A673 (cell line): Measurements from ENCODE around the gene TJP2. TPM values are rescaled to one million over a fixed set of nuclear protein-coding genes. Genes with fewer than 3 reads are reported as not detected.

Experiments
- BruUV-seq: library from RNA; stranded (reverse); fragments of 400-500 nt; replicated peaks from 2 replicates; lab custom pipeline; 2021; lab: Mats Ljungman, UMichigan
- CTCF ChIA-PET: fragments of 300-600 bp; sonication (Branson Sonifier 250); formaldehyde crosslinking; loops from one replicate; lab custom pipeline; 2022; ENCODE audit warnings: antibody characterized with exemption; lab: Charles Lee
- POLR2A ChIA-PET: fragments of 300-600 bp; sonication (Branson Sonifier 250); formaldehyde crosslinking; loops from one replicate; lab custom pipeline; 2022; ENCODE audit warnings: antibody characterized with exemption; ENCODE audit not compliant: low non-redundant PET; lab: Charles Lee
- DNase-seq: peaks from one replicate; pipeline ENCODE4 v3.0.0-alpha.2; 2015; ENCODE audit warnings: low spot score
- H3K27ac ChIP-seq: fragments of 200-600 bp; sonication (generic); 2 replicates; pipeline ENCODE4 v1.5.1; 2016; ENCODE audit warnings: mixed run types, low read depth, mild to moderate bottlenecking, mixed read lengths, antibody characterized with exemption, low read length; ENCODE audit not compliant: poor library complexity, severe bottlenecking
- H3K27me3 ChIP-seq: fragments of 200-600 bp; sonication (generic); replicated peaks from 2 replicates; pipeline ENCODE4 v1.6.1; 2017; ENCODE audit warnings: mixed run types, low read depth, mild to moderate bottlenecking, mixed read lengths, antibody characterized with exemption, low read length; ENCODE audit not compliant: insufficient read depth, poor library complexity
- H3K36me3 ChIP-seq: fragments of 200-600 bp; sonication (generic); 2 replicates; pipeline ENCODE4 v1.6.1; 2016; ENCODE audit warnings: mixed run types, mild to moderate bottlenecking, mixed read lengths, antibody characterized with exemption, low read length; ENCODE audit not compliant: insufficient read depth, poor library complexity, severe bottlenecking
- H3K4me1 ChIP-seq: fragments of 200-600 bp; sonication (generic); 2 replicates; pipeline ENCODE4 v1.6.1; 2017; ENCODE audit warnings: mixed run types, mild to moderate bottlenecking, mixed read lengths, antibody characterized with exemption, low read length; ENCODE audit not compliant: insufficient read depth, poor library complexity, severe bottlenecking
- H3K4me3 ChIP-seq: fragments of 200-600 bp; sonication (generic); 2 replicates; pipeline ENCODE4 v1.5.1; 2016; ENCODE audit warnings: low read depth, mixed run types, mild to moderate bottlenecking, mixed read lengths, low read length; ENCODE audit not compliant: poor library complexity, severe bottlenecking
- H3K9me3 ChIP-seq: fragments of 200-600 bp; sonication (generic); 2 replicates; pipeline ENCODE4 v1.6.1; 2016; ENCODE audit warnings: mixed run types, low read depth, mild to moderate bottlenecking, mixed read lengths, antibody characterized with exemption, low read length; ENCODE audit not compliant: poor library complexity, severe bottlenecking
- EZH2 ChIP-seq: fragments of 200-600 bp; sonication (generic); IDR thresholded peaks from 2 replicates; pipeline ENCODE4 v1.6.1; 2017; ENCODE audit warnings: borderline replicate concordance, low read depth, mild to moderate bottlenecking, mixed read lengths, antibody characterized with exemption, low read length; ENCODE audit not compliant: poor library complexity, severe bottlenecking
- intact Hi-C: fragments of 100-400 bp; cut with micrococcal nuclease; formaldehyde crosslinking; loops from one replicate; pipeline ENCODE4 v1.10.0; 2022; ENCODE audit not compliant: unreplicated experiment
- total RNA-seq: library from RNA; stranded (reverse); gene quantifications from 2 replicates; pipeline ENCODE4 v1.2.3, GENCODE V29; 2021
- TF ChIP-seq, protein P1 (sequence below): fragments of 300-800, 200-600 bp; sonication (generic); conservative IDR thresholded peaks from 2 replicates; pipeline ENCODE4 v1.5.1; 2017; ENCODE audit warnings: low read depth, mild to moderate bottlenecking, antibody characterized with exemption, low read length, moderate library complexity, mixed read lengths

TJP2 gene
- total RNA-seq, 1 experiment from 2014 or later: 7.2 TPM

DNA sequence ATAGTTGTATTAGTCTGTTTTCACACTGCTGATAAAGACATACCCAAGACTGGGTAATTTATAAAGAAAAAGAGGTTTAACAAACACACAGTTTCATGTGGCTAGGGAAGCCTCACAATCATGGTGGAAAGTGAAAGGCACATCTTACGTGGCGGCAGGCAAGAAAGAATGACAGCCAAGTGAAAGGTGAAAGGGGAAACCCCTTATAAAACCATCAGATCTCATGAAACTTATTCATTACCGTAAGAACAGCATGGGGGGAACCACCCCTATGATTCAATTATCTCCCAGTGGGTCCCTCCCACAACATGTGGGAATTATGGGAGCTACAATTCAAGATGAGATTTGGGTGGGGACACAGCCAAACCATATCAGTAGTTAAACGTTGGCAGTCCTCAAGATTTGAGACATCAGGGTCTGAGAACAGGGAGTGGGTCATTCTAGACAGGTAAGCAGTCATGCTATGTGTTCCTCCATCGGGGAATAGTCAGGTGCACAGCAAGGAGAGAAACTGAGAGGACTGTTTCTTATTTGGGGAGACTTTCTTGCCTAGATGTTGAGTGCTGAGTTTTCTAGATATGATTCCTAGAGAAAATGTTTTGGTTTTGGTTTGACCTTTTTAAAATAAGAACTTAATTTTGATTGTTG, 105.1 kb downstream of the TJP2 start:
- TF ChIP-seq, protein P1, sequence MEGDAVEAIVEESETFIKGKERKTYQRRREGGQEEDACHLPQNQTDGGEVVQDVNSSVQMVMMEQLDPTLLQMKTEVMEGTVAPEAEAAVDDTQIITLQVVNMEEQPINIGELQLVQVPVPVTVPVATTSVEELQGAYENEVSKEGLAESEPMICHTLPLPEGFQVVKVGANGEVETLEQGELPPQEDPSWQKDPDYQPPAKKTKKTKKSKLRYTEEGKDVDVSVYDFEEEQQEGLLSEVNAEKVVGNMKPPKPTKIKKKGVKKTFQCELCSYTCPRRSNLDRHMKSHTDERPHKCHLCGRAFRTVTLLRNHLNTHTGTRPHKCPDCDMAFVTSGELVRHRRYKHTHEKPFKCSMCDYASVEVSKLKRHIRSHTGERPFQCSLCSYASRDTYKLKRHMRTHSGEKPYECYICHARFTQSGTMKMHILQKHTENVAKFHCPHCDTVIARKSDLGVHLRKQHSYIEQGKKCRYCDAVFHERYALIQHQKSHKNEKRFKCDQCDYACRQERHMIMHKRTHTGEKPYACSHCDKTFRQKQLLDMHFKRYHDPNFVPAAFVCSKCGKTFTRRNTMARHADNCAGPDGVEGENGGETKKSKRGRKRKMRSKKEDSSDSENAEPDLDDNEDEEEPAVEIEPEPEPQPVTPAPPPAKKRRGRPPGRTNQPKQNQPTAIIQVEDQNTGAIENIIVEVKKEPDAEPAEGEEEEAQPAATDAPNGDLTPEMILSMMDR: no peak
- no peak for TF ChIP-seq EZH2
- no TSS peak for BruUV-seq
- Histone ChIP-seq H3K9me3 (no peaks in the 10 kb centered on the region), H3K27ac (no peak overlapping the region), H3K36me3 (no peaks in the 10 kb centered on the region), H3K4me3 (no peak overlapping the region), H3K27me3 (no peaks in the 10 kb centered on the region), H3K4me1 (peaks cover 4% of the 10 kb centered on the region)
- ChIA-PET POLR2A (no interaction called here), CTCF (no interaction called here)
- intact Hi-C loops: no loop called here
- no peak for DNase-seq

DNA sequence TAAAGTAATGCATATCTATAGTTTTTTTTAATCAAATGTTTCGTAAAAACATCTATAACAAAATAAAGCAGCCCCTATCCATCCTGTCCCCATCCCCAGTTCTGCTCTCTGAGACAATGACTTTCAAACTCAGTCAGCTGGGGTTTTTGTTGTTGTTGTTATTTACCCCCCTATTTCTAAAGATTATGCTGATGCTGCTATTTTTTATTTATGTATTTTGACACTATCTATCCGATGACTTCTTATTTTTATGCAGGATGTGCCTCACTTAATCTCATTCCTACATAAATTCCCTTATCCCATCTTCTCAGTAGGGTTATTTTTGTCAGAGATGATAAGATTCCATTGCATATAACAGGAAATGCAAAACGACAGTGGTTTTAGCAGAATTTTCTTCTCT, 105.7 kb downstream of the TJP2 start:
- no peaks in the 10 kb centered on the region for H3K36me3 ChIP-seq
- CTCF ChIA-PET: no interaction called here
- no peak for DNase-seq
- no peak overlapping the region for H3K27ac ChIP-seq
- intact Hi-C loops: no loop called here
- H3K27me3 ChIP-seq: no peaks in the 10 kb centered on the region
- H3K4me1 ChIP-seq: peaks cover 4% of the 10 kb centered on the region
- no peaks in the 10 kb centered on the region for H3K9me3 ChIP-seq
- POLR2A ChIA-PET: no interaction called here
- no TSS peak for BruUV-seq
- TF ChIP-seq EZH2: no peak
- TF ChIP-seq, protein P1: no peak
- no peak overlapping the region for H3K4me3 ChIP-seq

DNA sequence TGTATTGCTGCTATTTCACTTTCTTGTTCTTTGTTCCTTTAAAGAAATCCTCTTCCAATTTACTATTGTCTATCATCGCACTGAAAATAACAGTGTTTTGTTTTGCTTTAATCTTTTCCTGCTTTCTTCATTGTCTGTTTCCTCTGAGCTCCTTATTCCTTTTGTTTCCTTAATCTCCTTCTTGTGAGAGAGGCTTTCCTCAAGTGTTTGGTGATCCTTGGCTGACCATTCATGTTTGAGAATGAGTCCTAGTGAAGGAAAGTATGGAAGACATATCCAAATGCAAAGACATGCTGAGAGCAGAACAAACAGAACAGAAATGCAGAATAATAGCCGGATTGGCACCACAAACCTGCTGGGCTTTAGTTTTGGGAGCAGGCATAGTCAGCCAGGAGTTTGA, 108.9 kb downstream of the TJP2 start:
- ChIA-PET CTCF (no interaction called here), POLR2A (no interaction called here)
- H3K4me1 ChIP-seq: peaks cover 4% of the 10 kb centered on the region
- H3K36me3 ChIP-seq: no peaks in the 10 kb centered on the region
- no peaks in the 10 kb centered on the region for H3K27me3 ChIP-seq
- H3K27ac ChIP-seq: no peak overlapping the region
- BruUV-seq: no TSS peak
- TF ChIP-seq, protein P1: no peak
- no peak for TF ChIP-seq EZH2
- peak; percentile 46 for DNase-seq
- intact Hi-C loops: no loop called here
- H3K9me3 ChIP-seq: no peaks in the 10 kb centered on the region
- no peak overlapping the region for H3K4me3 ChIP-seq
